Activated effector memory CD4-positive, alpha-beta T cell treated with anti-CD3 and anti-CD28 coated beads, Interleukin-2, amount 50 U/mL, for 16 hours (primary cell): ENCODE results near the gene OMA1.
"Not testable (repeated sequence)": the region's sequence is repeated elsewhere in the genome, so short reads cannot be mapped to it uniquely, and the experiment has no call there.

Experiments used
- DNase-seq: peaks from one replicate; pipeline ENCODE4 v3.0.0-alpha.2; 2020

The OMA1 gene

DNA sequence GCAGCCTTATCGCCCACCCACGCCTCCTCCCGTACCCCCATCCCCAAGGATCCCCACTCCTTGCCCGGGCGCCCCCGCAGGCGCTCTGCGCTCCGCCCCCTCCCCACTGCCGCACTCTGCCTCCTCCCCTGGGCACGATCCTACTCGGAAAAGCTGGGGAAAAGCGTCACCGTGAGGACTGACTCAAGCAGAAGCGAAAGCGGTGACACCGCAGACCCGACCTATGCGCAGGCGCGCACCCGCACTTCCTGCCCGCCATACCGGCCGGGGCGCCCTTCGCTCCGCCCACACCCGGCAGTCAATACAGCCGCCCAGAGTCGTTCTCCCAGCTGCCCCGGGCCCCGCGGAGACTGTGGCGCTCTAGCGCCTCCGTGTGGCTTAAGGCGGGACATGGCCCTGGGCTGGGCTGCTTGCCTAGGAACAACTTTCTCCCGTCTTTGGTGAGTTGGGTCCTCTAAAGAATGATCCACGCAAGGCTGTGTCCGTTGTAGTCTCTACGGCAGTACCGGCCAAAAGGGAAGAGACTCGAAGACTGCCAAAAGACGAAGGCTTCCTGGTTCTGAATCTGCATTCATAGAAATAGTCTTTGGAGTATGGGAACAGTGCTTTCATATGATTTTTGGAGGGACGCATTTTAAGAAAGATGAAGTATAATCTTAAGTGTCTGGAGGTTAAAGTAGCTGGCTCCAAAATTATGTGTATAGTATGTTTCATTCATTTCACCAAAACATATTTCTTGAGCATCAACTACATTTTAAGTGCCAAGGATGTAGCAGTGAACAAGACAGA is at the start of gene OMA1:
TSS of gene OMA1 (minus strand) at position 207 of the 789 bp plus-strand sequence. CDS start 7,432 bp downstream, outside the sequence.
- peak; percentile 99 for DNase-seq

DNA sequence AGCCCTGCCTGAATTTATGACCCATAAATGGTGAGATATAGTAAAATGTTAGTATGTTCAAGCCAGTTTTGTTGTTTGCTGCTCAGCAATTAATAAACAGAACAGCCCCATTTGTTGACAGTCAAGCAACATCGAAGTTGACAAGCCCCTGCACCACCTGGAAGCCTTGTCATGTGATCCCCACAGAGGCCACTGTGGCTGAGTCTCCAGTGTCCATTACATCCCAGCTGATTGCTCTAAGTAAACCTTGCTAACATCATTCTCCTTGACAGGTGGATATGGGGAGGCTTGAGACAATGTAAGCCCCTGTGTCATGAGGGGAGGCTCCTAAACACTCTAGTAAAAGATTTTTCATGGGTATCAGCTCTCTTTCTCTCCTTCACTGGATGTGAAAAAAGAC is 48.0 kb upstream of the OMA1 start:
- no peak for DNase-seq

DNA sequence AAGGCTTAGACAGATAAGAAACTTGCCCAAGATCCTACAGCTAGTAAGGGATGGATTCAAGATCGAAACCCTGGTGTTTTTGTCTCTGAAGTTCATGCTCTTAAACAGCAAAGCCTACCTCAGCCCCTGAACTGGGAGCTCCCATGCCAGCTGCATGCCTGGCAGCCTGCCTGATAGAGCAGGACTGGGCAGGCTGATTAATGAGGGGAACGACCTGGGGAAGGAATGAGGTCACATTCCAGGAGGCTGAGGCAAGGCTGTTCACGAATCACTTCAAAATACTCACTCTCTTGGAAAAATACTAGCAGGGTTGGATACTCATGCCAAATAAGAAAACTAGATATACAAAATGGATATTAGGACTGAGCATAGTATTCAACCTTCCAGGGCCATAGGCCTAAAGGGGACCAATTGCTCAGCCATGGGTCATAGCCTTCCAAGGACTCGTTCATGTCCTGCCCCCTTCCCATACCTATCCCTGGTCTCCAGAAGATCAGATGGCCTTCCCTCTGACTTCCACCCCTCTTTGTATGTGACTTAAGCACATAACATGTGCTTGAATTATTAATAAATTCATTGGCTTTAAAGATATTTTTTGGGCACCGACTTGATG is 46.1 kb upstream of the OMA1 start:
- no peak for DNase-seq

DNA sequence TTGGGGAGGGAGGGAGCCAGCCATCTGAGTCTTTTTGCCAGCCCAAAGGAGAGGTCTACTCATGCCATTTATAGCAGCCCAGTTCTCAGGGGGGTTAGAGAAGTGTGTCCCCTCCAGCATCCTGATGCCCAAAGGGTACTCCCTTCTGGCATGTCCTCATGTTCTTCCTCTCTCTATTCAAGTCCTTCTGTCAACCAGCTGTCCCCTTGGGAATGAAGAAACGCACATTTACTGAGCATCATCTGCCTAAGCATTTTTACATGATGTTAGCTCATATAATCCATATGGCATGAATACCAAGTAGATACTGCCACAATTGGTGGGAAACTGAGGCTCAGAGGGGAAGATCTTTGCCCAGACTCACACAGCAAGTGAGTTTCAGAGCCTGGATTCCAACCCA is 45.3 kb upstream of the OMA1 start:
- DNase-seq = no peak

DNA sequence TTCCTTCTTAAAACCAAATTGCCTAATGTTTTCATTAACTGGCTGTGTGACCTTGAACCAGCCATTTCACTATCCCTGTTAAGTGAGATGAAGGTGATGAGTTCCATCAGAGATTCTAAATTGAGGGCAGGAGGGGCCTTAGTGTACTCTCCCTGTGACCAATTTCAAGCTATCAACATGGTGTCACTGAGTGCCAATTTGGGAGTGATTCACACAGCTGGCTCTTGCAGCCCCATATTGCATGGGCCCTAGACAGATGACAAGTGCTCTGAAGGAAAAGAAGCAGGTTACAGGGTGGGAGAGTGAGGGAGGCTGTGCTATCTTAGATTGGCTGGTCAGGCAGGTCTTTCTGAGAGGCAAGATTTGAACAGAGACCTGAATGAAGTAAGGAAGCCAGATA is 43.5 kb upstream of the OMA1 start:
- DNase-seq = no peak

DNA sequence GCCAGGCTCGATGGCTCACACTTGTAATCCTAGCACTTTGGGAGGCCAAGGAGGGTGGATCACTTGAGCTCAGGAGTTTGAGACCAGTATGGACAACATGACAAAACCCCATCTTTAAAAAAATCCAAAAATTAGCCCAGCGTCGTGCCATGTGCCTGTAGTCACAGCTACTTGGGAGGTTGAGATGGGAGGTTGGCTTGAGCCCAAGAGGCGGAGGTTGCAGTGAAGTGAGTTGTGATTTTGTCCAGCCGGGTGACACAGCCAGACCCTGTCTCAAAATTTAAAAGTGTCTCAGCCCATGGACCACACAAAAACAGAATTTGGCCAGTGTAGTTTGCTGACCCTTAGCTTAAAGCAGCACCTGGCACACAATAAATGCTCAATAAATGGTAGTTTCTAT is 41.9 kb upstream of the OMA1 start:
- no peak for DNase-seq

DNA sequence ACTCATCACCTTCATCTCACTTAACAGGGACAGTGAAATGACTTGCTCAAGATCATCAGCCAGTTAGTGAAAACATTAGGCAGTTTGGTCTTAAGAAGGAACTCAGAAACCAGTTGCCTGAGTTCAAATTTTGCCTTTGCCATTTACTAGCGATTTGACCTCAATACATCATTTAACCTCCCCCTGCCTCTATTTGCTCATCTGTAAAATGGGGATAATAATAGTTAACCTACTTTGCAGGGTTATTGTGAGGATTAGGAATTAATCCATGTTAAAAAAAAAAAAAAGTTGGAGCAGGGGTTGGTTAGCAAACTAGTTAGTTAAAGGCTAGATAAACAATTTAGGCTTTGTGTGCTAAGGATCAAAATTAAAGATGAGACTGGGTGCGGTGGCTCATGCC is 41.1 kb upstream of the OMA1 start:
- DNase-seq = no peak

DNA sequence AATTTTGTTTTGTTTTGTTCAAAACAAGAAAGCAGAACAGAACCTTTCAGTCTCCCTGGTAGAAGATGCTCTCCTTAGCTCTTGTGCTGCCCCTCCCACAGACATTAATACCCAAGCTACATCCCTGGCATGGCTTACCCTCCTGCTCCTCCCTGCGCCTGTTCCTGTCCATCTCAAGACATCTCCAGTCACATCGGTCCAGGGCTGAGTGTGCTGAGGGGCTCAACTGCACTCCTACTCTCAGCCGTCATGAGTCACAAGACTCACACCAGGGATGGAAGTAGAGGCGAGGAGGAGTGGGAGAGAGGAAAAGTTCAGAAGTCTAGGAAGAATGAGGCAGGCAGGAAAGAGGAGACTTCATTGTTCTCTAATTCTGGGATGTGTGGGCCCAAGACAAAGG is 39.7 kb upstream of the OMA1 start:
- DNase-seq = no peak

DNA sequence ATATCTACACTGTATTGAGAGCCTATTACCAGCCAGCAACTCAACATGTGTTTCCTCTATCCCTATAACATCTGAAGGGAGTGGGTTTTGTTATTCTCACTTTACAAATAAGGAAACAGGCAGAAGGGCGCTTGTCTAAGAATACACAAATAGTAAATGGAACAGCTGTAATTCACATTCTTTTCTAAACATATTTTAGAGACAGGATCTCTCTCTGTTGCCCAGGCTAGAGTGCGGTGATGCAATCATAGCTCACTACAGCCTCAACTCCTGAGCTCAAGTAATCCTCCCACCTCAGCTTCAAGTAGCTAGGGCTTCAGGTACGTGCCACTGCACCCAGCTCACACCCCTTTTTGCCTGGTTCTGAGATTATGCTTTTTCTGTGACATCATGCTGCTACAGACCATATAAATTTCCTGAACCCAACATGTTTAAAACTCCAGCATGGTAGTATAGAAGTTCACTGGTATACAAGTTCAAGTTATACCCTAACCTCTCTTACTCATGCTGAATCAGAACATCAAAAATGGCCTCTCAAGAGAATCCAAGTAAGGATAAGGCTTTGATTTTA is 39.1 kb upstream of the OMA1 start:
- DNase-seq = no peak

DNA sequence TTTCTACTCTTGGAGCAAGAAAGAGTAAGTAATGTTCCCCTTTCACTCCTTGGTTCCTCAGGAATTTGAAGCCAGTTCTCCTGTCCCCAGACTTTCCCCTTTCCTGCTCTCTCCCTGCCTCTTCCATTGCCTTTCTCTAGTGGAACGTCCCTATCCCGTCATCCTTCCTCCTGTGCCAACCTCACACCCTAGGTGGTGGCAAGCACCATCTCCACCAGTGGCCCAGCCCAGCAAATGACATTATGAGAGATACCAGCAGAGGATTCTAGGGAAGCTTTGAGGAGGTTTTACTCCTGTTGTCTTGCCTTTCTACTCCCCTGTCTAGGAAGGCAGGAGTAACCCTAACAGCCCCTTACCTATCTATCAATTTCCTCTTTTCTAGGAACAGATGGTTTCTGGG is 38.6 kb upstream of the OMA1 start:
- no peak for DNase-seq

DNA sequence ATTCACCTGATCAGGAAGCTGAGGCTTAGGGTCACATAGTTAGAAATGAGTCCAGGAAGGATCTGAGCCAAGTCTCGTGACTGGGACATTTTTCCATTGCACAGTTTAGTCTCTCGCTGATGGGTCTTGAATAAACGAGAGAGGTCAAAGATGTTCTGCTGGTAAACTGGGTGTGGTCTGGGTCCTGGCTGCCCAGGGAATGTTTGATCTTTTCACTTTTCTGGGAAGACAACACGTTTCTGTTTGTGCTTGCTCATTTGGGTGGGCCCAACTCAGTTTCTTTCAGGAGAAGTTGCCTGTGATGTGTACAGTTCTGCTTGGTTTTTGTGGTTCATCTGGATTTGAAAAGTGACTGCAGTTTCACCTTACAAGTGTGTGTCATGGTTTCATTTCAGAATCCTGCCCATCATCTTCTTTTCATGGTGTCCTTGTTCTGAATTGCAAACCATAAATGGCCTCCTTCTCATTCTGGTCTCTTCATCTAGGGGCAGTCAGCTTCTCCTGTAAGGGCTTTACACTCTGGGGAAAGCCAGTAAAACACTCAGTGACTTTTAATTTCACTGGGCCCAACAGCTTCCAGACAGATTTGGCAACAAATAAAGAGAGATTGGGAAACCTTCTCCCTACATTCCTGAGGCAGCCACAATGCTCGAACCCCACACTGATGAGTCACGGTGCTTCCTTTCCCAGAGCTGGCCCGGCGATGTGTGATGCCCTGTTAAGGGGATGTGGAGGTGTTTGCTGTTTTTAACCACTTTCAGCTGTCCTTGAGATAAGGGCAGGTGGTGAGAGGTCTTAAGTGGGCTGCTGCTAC is 37.8 kb upstream of the OMA1 start:
- DNase-seq = no peak

DNA sequence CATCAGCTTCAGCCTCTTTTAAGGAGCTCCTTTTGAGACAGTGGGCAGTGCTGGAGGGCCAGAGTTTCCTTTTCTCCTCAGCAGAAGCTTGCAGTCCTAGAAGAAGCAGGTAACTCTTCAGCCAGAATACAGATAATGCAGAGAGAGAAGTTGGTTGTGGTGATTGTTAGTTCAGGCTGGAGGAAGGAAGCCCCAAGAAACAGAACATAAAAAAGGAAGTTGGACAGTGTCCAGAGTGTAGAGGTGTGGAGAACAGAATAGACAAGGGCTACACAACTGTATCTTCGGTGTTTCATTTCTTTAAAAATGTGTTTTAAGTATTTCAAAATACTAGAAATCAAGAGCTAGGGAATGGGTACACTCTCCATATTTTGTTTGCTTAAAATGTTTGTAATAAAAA is 37.0 kb upstream of the OMA1 start:
- DNase-seq = no peak

DNA sequence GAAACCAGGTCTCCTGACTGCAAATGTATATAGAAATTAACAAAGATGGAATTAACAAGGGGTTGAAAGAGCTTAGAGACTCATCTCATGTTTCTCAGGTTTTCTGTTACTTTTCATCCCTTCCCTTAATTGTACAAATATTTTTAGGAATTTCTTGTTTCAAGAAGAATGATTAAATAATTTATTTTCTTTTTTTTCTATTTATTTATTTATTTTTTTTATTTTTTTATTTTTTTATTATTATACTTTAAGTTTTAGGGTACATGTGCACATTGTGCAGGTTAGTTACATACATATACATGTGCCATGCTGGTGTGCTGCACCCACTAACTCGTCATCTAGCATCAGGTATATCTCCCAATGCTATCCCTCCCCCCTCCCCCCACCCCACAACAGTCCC is 35.6 kb upstream of the OMA1 start:
- DNase-seq = not testable (repeated sequence)

DNA sequence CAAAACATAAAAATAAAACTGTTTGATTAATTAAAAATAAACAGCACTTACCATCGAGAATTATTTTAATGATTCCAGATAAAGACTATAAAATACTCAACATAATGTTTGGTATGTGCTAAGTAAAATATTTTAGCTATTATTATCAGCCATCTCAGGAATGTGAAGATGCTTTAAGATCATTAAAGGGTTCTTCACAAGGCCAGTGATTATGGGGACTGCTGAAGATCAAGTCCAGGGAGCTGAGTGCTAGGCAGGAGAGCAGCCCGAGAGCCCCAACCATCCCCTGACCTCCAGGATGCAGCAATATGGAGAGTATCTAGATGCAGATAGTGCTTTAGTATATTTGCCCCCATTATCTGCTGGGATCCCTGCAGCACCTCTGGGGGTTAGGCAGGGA is 35.1 kb upstream of the OMA1 start:
- no peak for DNase-seq

DNA sequence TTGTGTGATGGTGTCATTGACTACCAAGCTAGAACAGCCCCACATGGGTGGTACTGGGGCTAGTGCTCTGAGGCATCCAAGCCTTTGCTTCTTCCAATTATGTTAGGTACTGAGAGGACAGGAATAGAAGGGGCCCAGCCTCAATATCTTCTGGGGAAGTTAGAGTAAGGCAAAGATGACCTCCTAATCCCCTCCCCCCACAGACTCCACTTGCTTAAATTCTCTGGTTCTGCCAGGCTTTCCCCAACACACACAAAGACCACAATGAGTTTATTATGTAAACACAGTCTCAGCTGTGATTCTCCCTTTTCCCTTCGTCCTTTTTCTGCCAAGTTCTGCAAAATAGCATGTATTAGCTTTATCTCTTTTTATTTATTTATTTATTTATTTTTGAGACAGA is 33.7 kb upstream of the OMA1 start:
- DNase-seq = no peak

DNA sequence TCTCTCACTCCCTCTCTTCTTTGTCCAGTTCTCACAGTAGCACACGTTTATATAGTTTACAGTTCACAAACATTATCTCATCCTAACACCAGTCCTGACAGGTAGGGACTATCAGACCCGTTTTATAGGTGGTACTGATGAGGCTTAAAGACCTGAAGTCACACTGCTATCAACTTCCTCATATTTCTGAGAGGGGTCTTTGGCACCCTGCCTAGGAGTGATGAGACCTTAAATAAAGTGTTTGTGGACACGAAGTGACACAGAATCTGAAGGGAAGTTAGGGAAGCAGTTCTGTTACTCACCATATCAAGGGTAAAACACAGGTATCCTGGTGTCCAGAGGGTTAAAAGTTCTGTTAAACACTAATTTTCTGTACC is 31.1 kb upstream of the OMA1 start:
- DNase-seq = no peak

DNA sequence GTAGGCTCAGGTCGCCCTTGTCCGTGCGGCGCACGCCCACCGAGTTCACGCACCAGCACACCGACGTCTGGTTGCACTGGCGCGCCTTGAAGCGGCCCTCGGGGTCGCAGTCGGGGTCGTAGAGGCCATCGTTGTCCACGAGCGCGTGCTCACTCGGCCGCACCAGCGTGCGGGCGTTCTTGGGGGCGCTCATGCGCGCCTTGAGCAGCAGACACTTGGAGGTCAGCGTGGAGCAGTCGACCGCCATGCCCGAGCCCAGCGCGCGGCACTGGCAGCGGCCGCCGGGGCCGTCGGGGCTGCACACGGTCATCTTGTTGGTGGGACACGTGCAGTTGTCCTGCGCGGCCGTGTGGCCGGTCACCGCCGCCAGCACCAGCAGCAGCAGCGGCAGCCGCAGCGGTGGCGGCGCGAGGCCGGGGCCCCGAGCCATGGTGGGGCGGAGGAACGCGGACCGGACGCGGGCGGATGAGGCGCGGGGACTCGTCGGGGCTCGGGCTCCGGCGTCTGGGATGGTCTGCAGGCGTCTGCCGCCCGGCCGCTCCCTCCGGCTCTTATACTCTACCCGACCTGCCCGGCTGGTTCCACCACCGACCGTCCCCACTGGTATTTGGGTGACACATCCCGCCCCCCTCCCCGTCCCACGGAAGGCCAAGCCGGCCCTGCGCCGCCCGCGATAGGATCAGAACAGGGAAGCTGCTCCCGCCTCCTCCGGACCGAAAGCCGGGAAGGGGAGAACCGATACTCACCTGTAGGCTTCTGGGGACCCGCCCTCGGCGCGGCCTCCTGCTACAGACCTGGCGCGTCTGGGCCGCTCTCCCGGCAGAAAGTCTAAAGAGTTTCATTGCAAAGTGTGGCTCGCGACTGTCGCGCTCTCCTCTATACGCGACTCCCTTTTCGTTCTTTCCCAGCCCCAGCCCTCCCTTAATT is 30.5 kb upstream of the OMA1 start, which contains the start of gene TACSTD2:
TSS of gene TACSTD2 (minus strand) at position 526 of the 927 bp plus-strand sequence. CDS start at position 430, 96 bp downstream.
- no peak for DNase-seq

DNA sequence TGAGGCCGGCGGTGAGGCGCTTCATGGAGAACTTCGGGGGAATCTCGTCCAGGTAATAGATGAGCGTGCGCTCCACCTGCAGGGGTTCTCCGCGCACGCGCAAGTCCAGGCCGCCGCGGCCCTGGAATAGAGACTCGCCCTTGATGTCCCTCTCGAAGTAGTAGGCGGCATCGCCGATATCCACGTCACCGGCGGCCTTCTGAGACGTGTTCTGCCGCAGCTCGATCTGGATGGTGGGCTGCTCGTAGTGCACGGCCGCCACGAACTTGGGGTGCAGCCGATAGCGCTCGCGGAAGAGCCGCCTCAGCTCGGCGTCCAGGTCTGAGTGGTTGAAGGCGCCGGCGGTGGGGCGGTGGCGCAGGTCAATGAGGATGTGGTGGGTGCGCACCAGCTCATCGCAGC is 29.8 kb upstream of the OMA1 start:
- DNase-seq = no peak

DNA sequence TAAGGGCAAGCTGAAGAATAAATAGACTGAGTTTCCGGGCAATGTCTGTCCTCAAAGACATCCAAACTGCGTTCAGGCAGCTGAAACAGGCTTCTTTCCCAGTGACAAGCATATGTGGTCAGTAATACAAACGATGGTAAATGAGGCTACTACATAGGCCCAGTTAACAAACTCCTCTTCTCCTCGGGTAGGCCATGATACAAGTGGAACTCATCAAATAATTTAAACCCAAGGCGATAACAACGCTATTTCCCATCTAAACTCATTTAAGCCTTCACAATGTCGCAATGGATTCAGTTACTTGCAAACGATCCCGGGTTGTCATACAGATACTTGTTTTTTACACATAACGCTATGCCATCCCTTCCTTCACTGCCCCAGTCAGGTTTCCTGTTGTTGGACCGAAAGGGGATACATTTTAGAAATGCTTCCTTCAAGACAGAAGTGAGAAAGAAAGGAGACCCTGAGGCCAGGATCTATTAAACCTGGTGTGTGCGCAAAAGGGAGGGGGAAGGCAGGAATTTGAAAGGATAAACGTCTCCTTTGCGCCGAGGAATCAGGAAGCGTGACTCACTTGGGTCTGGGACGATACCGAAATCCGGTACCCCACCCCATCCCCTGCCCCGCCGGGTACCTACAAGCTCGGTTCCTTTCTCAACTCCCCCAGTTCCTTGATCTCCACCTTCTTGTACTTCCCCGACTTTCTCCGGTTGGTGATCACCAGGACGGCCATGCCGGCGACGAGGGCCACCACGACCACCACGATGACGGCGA is 29.2 kb upstream of the OMA1 start:
- DNase-seq = no peak

DNA sequence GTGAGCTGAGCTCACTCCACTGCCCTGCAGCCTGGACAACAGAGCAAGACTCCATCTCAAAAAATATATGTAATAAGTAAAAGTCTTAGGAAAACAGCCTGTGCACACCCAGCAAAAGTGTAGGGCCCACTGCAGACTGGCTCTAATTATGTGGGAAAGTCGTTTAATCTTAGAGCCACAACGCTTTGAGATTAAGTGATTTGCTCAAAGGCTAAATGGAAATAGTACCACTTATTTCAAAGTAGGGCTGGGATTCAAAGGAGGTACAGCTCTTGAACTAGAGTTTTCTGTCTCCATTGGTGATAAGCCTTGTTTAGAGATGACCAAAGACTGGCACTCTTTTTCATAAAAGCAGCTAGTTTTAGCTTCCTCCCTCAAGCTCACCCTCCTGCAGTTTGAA is 28.3 kb upstream of the OMA1 start:
- DNase-seq = no peak
